ENCODE results near the gene GDF10. TPM values are rescaled to one million over a fixed set of nuclear protein-coding genes. Genes with fewer than 3 reads are reported as not detected.

GDF10 gene
- total RNA-seq, 4 donors from 2014 or later: 0.35 TPM; not detected in 3

DNA sequence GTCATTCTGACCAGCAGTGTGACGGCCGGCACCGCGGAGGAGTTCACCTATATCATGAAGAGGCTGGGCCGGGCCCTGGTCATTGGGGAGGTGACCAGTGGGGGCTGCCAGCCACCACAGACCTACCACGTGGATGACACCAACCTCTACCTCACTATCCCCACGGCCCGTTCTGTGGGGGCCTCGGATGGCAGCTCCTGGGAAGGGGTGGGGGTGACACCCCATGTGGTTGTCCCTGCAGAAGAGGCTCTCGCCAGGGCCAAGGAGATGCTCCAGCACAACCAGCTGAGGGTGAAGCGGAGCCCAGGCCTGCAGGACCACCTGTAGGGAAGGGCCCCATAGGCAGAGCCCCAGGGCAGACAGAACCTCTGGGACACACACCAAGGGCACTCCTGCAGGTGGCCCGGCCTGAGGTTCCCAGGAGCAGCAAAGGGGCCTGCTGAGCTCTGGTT, 57.2 kb downstream of the GDF10 start:
- no peaks in the 10 kb centered on the region for H3K9me3 ChIP-seq
- H3K36me3 ChIP-seq: no peaks in the 10 kb centered on the region
- H3K4me3 ChIP-seq: no peak overlapping the region
- H3K27ac ChIP-seq: no peak overlapping the region
- TF ChIP-seq, protein P1, sequence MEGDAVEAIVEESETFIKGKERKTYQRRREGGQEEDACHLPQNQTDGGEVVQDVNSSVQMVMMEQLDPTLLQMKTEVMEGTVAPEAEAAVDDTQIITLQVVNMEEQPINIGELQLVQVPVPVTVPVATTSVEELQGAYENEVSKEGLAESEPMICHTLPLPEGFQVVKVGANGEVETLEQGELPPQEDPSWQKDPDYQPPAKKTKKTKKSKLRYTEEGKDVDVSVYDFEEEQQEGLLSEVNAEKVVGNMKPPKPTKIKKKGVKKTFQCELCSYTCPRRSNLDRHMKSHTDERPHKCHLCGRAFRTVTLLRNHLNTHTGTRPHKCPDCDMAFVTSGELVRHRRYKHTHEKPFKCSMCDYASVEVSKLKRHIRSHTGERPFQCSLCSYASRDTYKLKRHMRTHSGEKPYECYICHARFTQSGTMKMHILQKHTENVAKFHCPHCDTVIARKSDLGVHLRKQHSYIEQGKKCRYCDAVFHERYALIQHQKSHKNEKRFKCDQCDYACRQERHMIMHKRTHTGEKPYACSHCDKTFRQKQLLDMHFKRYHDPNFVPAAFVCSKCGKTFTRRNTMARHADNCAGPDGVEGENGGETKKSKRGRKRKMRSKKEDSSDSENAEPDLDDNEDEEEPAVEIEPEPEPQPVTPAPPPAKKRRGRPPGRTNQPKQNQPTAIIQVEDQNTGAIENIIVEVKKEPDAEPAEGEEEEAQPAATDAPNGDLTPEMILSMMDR (IDR thresholded peaks at IDR 0.05): no peak
- TF ChIP-seq POLR2A (IDR thresholded peaks at IDR 0.05): no peak
- H3K27me3 ChIP-seq: no peaks in the 10 kb centered on the region
- no peaks in the 10 kb centered on the region for H3K4me1 ChIP-seq
- DNase-seq: no peak

DNA sequence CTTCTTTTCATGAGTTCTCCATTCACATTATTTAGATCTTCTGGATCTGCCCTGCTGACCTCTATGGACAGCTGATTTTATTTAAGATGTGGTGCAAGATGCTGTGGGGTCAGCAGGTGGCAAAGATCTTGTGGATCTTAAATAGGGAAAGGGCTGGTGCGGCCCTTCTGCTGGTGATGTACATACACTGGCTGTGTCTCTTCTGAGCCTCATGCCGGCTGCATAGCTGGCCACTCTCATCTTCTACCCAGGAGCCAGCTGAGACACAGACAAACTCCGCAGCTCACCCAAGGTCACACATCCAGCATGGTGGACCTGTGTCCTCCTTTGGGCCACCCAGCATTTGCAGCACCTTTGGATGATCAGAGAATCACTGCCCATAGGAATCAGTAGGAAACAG, 57.9 kb downstream of the GDF10 start:
- no peak for TF ChIP-seq POLR2A (IDR thresholded peaks at IDR 0.05)
- TF ChIP-seq, protein P1 (IDR thresholded peaks at IDR 0.05): no peak
- Histone ChIP-seq H3K27ac (no peak overlapping the region), H3K36me3 (no peaks in the 10 kb centered on the region), H3K4me1 (peaks cover 0 to 5% (median 0%) of the 10 kb centered on the region in 4 donors), H3K9me3 (no peaks in the 10 kb centered on the region), H3K27me3 (no peaks in the 10 kb centered on the region), H3K4me3 (no peak overlapping the region)
- DNase-seq: peak in 1 of 3 donors; percentile 37

DNA sequence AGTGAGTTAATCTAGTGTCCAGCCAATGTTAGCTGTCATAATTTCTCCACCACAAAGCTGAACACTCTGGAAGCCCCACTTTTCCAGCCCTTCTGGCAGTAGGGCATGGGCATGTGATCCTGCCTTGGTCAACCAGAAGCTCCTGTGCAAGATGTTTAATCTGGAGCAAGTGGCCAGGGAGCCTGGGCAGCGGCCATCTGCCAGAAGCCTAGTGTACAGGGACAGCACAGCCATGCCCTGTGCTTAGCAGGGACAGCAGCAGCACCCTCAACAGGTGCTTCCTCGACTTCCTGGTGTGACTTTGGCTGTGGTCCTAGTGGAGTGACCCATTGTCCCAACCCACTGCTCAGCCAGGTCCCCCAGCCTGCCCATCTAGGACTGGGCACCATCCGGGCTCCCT, 58.5 kb downstream of the GDF10 start:
- H3K27ac ChIP-seq: no peak overlapping the region
- TF ChIP-seq, protein P1 (IDR thresholded peaks at IDR 0.05): no peak
- no peak for TF ChIP-seq POLR2A (IDR thresholded peaks at IDR 0.05)
- no peaks in the 10 kb centered on the region for H3K9me3 ChIP-seq
- H3K4me3 ChIP-seq: no peak overlapping the region
- H3K27me3 ChIP-seq: no peaks in the 10 kb centered on the region
- peak in 1 of 3 donors; percentile 34 for DNase-seq
- H3K36me3 ChIP-seq: no peaks in the 10 kb centered on the region
- H3K4me1 ChIP-seq: peaks cover 0 to 8% (median 2%) of the 10 kb centered on the region in 4 donors

DNA sequence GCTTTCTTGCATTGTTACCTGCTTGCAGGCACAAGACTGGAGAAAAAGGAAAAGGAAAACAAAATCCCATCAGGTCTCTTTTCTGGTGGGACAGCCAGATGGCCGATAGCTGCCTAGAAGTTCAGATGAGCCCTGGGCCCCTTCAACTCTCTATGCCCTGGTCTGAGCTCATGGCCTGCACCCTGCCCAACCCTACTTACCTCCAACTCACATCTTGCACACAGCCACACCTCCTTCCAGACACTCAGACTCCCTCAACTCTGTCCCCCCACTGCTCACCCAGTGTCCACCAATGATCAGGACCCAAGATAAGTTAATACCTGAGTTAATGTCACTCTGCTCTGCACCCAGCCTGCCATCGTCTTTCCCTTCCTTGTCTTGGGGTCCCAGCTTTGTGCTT, 59.1 kb downstream of the GDF10 start:
- Histone ChIP-seq H3K4me1 (peaks cover 0 to 8% (median 3%) of the 10 kb centered on the region in 4 donors), H3K9me3 (no peaks in the 10 kb centered on the region), H3K36me3 (no peaks in the 10 kb centered on the region), H3K27ac (no peak overlapping the region), H3K27me3 (no peaks in the 10 kb centered on the region), H3K4me3 (no peak overlapping the region)
- TF ChIP-seq, protein P1 (IDR thresholded peaks at IDR 0.05): no peak
- no peak for TF ChIP-seq POLR2A (IDR thresholded peaks at IDR 0.05)
- DNase-seq: peak in 2 of 3 donors; percentile 14 to 22

DNA sequence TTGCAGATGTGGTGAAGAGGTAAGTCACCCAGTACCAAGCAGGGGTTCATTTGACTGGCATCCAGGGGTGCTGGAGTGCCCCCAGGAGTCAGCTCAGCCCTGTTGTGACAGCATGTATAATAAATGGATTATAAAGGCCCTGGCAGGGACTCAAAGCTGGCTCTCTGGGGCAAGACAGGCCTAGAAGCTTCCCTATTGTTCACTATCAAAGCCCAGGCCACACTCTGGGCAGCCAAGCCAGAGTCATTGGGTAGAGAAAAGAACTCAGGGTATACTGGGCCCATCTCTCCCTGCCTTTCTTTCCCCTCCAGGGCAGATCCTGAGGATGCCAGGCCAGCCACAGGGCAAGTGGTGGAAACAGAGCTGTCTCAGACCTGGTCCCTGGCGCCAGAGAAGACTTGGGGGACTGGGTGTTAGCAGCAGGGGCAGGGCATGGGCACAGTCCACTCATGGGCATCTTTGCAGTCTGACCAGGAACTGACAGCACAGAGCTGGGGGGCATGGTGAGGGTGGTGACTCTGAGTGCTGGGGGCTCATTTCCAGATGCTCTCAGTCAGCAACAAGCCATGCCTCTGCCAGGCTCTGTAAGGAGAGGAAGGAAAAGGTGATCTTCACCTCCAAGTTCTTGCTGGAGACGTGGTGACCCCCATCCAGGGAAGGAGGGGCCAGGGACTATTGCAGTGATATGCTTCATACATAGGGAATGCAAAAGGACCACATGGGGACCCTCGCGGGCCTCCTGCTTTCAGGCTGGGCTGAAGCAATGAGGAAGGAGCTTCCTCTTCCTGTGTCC, 59.8 kb downstream of the GDF10 start:
- no peaks in the 10 kb centered on the region for H3K36me3 ChIP-seq
- no peaks in the 10 kb centered on the region for H3K27me3 ChIP-seq
- H3K4me1 ChIP-seq: peaks cover 0 to 14% (median 3%) of the 10 kb centered on the region in 4 donors
- no peak overlapping the region for H3K27ac ChIP-seq
- DNase-seq: peak in 2 of 3 donors; percentile 19 to 23
- TF ChIP-seq, protein P1 (IDR thresholded peaks at IDR 0.05): no peak
- TF ChIP-seq POLR2A (IDR thresholded peaks at IDR 0.05): no peak
- H3K9me3 ChIP-seq: no peaks in the 10 kb centered on the region
- no peak overlapping the region for H3K4me3 ChIP-seq
